HEK293 (cell line): Measurements from ENCODE around the gene METTL16.
A peak's percentile ranks its signal among the peaks of the same experiment; 100 is the strongest.

ENCODE experiments used
- GLIS2 ChIP-seq: fragments of 450-650 bp; formaldehyde crosslinking; IDR thresholded peaks from 2 replicates; pipeline ENCODE4 v1.5.1; 2016; ENCODE audit warnings: missing biosample characterization, missing genetic modification characterization
- KLF10 ChIP-seq: fragments of 450-650 bp; IDR thresholded peaks from 2 replicates; pipeline ENCODE4 v1.5.1; 2018; ENCODE audit warnings: missing biosample characterization, mild to moderate bottlenecking, missing genetic modification characterization
- RBAK ChIP-seq: fragments of 450-650 bp; formaldehyde crosslinking; IDR thresholded peaks from 2 replicates; pipeline ENCODE4 v1.5.1; 2016; ENCODE audit warnings: missing biosample characterization, missing genetic modification characterization
- SP3 ChIP-seq: fragments of 450-650 bp; formaldehyde crosslinking; IDR thresholded peaks from 2 replicates; pipeline ENCODE4 v1.5.1; 2016; ENCODE audit warnings: missing biosample characterization, missing genetic modification characterization
- TSHZ1 ChIP-seq: fragments of 450-650 bp; formaldehyde crosslinking; IDR thresholded peaks from 2 replicates; pipeline ENCODE4 v1.5.1; 2016; ENCODE audit warnings: missing biosample characterization, missing genetic modification characterization, borderline replicate concordance
- WT1 ChIP-seq: fragments of 450-650 bp; formaldehyde crosslinking; IDR thresholded peaks from 2 replicates; pipeline ENCODE4 v1.5.1; 2016; ENCODE audit warnings: missing biosample characterization, missing genetic modification characterization
- ZBTB26 ChIP-seq: fragments of 450-650 bp; formaldehyde crosslinking; optimal IDR thresholded peaks from 2 replicates; pipeline ENCODE3; 2016; ENCODE audit warnings: missing biosample characterization, mild to moderate bottlenecking, missing genetic modification characterization
- ZEB2 ChIP-seq: fragments of 450-650 bp; formaldehyde crosslinking; IDR thresholded peaks from 2 replicates; pipeline ENCODE4 v1.5.1; 2016; ENCODE audit warnings: missing biosample characterization, missing genetic modification characterization
- ZIC2 ChIP-seq: fragments of 450-650 bp; formaldehyde crosslinking; IDR thresholded peaks from 2 replicates; pipeline ENCODE4 v1.5.1; 2016; ENCODE audit warnings: missing biosample characterization, missing genetic modification characterization
- ZNF112 ChIP-seq: fragments of 450-650 bp; formaldehyde crosslinking; IDR thresholded peaks from 2 replicates; pipeline ENCODE4 v1.5.0; 2017; ENCODE audit warnings: missing biosample characterization, missing genetic modification characterization
- ZNF174 ChIP-seq: fragments of 450-650 bp; formaldehyde crosslinking; IDR thresholded peaks from 2 replicates; pipeline ENCODE4 v1.5.0; 2017; ENCODE audit warnings: missing biosample characterization, mild to moderate bottlenecking, missing genetic modification characterization
- ZNF24 ChIP-seq: fragments of 450-650 bp; formaldehyde crosslinking; IDR thresholded peaks from 2 replicates; pipeline ENCODE4 v1.5.1; 2016; ENCODE audit warnings: missing biosample characterization, missing genetic modification characterization
- ZNF341 ChIP-seq: fragments of 450-650 bp; formaldehyde crosslinking; IDR thresholded peaks from 2 replicates; pipeline ENCODE4; 2016; ENCODE audit warnings: low read depth, missing biosample characterization, missing genetic modification characterization
- ZNF354C ChIP-seq: fragments of 450-650 bp; formaldehyde crosslinking; IDR thresholded peaks from 2 replicates; pipeline ENCODE4 v1.5.1; 2016; ENCODE audit warnings: missing biosample characterization, missing genetic modification characterization, low read depth, borderline replicate concordance
- ZNF366 ChIP-seq: fragments of 450-650 bp; formaldehyde crosslinking; conservative IDR thresholded peaks from 2 replicates; pipeline ENCODE4 v1.5.1; 2016; ENCODE audit warnings: missing biosample characterization, missing genetic modification characterization
- ZNF488 ChIP-seq: fragments of 450-650 bp; formaldehyde crosslinking; IDR thresholded peaks from 2 replicates; pipeline ENCODE4 v1.5.1; 2016; ENCODE audit warnings: missing biosample characterization, missing genetic modification characterization
- ZNF560 ChIP-seq: fragments of 450-650 bp; formaldehyde crosslinking; IDR thresholded peaks from 2 replicates; pipeline ENCODE4 v1.5.1; 2017; ENCODE audit warnings: missing biosample characterization, missing genetic modification characterization, borderline replicate concordance
- ZNF660 ChIP-seq: fragments of 450-650 bp; IDR thresholded peaks from 2 replicates; pipeline ENCODE4 v1.5.1; 2018; ENCODE audit warnings: missing biosample characterization, mild to moderate bottlenecking, missing genetic modification characterization
- ZNF791 ChIP-seq: fragments of 450-650 bp; formaldehyde crosslinking; IDR thresholded peaks from 2 replicates; pipeline ENCODE4 v1.5.1; 2016; ENCODE audit warnings: missing biosample characterization, missing genetic modification characterization
- ZNF792 ChIP-seq: fragments of 450-650 bp; formaldehyde crosslinking; IDR thresholded peaks from 2 replicates; pipeline ENCODE4 v1.5.1; 2016; ENCODE audit warnings: missing biosample characterization, missing genetic modification characterization
- ZNF837 ChIP-seq: fragments of 450-650 bp; formaldehyde crosslinking; IDR thresholded peaks from 2 replicates; pipeline ENCODE4 v1.5.1; 2016; ENCODE audit warnings: missing biosample characterization, missing genetic modification characterization
- TF ChIP-seq, protein P1 (sequence below): fragments of 450-650 bp; formaldehyde crosslinking; IDR thresholded peaks from 2 replicates; pipeline ENCODE4 v1.5.1; 2017; ENCODE audit warnings: missing biosample characterization, missing genetic modification characterization
- TF ChIP-seq, protein P2 (sequence below): fragments of 450-650 bp; formaldehyde crosslinking; IDR thresholded peaks from 2 replicates; pipeline ENCODE4 v1.5.1; 2016; ENCODE audit warnings: missing biosample characterization, missing genetic modification characterization
- TF ChIP-seq, protein P3 (sequence below): fragments of 450-650 bp; formaldehyde crosslinking; IDR thresholded peaks from 2 replicates; pipeline ENCODE4 v1.5.1; 2016; ENCODE audit warnings: missing biosample characterization, missing genetic modification characterization
- TF ChIP-seq, protein P4 (sequence below): fragments of 450-650 bp; formaldehyde crosslinking; IDR thresholded peaks from 2 replicates; pipeline ENCODE4 v1.5.1; 2016; ENCODE audit warnings: missing biosample characterization, missing genetic modification characterization, low read depth

METTL16 gene

GRCh38 chr17:2399572-2400473, 111.9 kb downstream of the METTL16 start (continued):
- TF ChIP-seq ZNF560 (tag by site-specific recombination) (no peak), ZNF112 (tag by site-specific recombination) (no peak), ZEB2 (tag by site-specific recombination) (peak; percentile 98), ZBTB26 (tag by site-specific recombination) (peak; percentile 93), TSHZ1 (tag by site-specific recombination) (peak; percentile 6; the same call in 1 of the 2 replicates), ZNF837 (tag by site-specific recombination) (peak; percentile 33; the same call in 1 of the 2 replicates), RBAK (no peak), KLF10 (tag by site-specific recombination) (peak; percentile 99), GLIS2 (tag by site-specific recombination) (peak; percentile 99), ZNF792 (tag by site-specific recombination) (peak; percentile 76; the same call in 1 of the 2 replicates), ZNF354C (tag by site-specific recombination) (no peak), ZNF24 (tag by site-specific recombination) (peak; percentile 33), WT1 (0 out of 2 replicates have a peak, but pooled peaks have one; percentile 43), ZIC2 (tag by site-specific recombination) (peak; percentile 29; the same call in 1 of the 2 replicates), SP3 (peak; percentile 95), ZNF174 (tag by site-specific recombination) (no peak), ZNF660 (tag by site-specific recombination) (peak; percentile 54; the same call in 1 of the 2 replicates), ZNF341 (tag by site-specific recombination) (peak; percentile 99), ZNF488 (0 out of 2 replicates have a peak, but pooled peaks have one; percentile 18), ZNF366 (tag by site-specific recombination) (peak; percentile 83), ZNF791 (tag by site-specific recombination) (no peak)
- TF ChIP-seq, protein P1, sequence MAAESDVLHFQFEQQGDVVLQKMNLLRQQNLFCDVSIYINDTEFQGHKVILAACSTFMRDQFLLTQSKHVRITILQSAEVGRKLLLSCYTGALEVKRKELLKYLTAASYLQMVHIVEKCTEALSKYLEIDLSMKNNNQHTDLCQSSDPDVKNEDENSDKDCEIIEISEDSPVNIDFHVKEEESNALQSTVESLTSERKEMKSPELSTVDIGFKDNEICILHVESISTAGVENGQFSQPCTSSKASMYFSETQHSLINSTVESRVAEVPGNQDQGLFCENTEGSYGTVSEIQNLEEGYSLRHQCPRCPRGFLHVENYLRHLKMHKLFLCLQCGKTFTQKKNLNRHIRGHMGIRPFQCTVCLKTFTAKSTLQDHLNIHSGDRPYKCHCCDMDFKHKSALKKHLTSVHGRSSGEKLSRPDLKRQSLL = 0 out of 2 replicates have a peak, but pooled peaks have one; percentile 36
- TF ChIP-seq, protein P2, sequence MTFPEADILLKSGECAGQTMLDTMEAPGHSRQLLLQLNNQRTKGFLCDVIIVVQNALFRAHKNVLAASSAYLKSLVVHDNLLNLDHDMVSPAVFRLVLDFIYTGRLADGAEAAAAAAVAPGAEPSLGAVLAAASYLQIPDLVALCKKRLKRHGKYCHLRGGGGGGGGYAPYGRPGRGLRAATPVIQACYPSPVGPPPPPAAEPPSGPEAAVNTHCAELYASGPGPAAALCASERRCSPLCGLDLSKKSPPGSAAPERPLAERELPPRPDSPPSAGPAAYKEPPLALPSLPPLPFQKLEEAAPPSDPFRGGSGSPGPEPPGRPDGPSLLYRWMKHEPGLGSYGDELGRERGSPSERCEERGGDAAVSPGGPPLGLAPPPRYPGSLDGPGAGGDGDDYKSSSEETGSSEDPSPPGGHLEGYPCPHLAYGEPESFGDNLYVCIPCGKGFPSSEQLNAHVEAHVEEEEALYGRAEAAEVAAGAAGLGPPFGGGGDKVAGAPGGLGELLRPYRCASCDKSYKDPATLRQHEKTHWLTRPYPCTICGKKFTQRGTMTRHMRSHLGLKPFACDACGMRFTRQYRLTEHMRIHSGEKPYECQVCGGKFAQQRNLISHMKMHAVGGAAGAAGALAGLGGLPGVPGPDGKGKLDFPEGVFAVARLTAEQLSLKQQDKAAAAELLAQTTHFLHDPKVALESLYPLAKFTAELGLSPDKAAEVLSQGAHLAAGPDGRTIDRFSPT (tag by site-specific recombination) = peak; percentile 96
- TF ChIP-seq, protein P3, sequence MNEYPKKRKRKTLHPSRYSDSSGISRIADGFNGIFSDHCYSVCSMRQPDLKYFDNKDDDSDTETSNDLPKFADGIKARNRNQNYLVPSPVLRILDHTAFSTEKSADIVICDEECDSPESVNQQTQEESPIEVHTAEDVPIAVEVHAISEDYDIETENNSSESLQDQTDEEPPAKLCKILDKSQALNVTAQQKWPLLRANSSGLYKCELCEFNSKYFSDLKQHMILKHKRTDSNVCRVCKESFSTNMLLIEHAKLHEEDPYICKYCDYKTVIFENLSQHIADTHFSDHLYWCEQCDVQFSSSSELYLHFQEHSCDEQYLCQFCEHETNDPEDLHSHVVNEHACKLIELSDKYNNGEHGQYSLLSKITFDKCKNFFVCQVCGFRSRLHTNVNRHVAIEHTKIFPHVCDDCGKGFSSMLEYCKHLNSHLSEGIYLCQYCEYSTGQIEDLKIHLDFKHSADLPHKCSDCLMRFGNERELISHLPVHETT (tag by site-specific recombination) = peak; percentile 73; the same call in 1 of the 2 replicates
- TF ChIP-seq, protein P4, sequence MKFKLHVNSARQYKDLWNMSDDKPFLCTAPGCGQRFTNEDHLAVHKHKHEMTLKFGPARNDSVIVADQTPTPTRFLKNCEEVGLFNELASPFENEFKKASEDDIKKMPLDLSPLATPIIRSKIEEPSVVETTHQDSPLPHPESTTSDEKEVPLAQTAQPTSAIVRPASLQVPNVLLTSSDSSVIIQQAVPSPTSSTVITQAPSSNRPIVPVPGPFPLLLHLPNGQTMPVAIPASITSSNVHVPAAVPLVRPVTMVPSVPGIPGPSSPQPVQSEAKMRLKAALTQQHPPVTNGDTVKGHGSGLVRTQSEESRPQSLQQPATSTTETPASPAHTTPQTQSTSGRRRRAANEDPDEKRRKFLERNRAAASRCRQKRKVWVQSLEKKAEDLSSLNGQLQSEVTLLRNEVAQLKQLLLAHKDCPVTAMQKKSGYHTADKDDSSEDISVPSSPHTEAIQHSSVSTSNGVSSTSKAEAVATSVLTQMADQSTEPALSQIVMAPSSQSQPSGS (tag by site-specific recombination) = 0 out of 2 replicates have a peak, but pooled peaks have one; percentile 2
